ENCODE data around the gene BLVRA. TPM values are rescaled to one million over a fixed set of nuclear protein-coding genes. Genes with fewer than 3 reads are reported as not detected.

BLVRA gene
- total and polyA plus RNA-seq, 2 donors (not counting 1 experiment from before 2014, with no cell fraction given), result 5.4 to 6.9 TPM

- Mint-ChIP-seq H3K27ac (no peak overlapping the region), H3K4me3 (no peak overlapping the region), H3K4me1 (peaks cover 16% of the 10 kb centered on the region), H3K9me3 (ENCODE audit: insufficient read depth) (no peaks in the 10 kb centered on the region), H3K27me3 (no peaks in the 10 kb centered on the region)
- ChIA-PET POLR2A (no interaction called here), CTCF (no interaction called here)
- peaks cover 9 to 15% of the 10 kb centered on the region in 2 donors for H3K4me1 ChIP-seq (ENCODE audit: control insufficient read depth in 2 of 2, insufficient read depth in 2 of 2, low read length in 2 of 2)
- no peak overlapping the region for H2AFZ ChIP-seq (ENCODE audit: insufficient read depth, low read depth, low read length, poor library complexity, severe bottlenecking)
- no peak for DNase-seq
- H3K9ac ChIP-seq (ENCODE audit: low read length), result no peak overlapping the region
- H3K4me3 ChIP-seq (ENCODE audit: control extremely low read depth in 1 of 5, extremely low read depth in 1 of 5, insufficient read depth in 1 of 5, low read depth in 2 of 5, low read length in 4 of 5), result no peak overlapping the region
- H3K9me3 ChIP-seq (ENCODE audit: control extremely low read depth in 1 of 3, control insufficient read depth in 2 of 3, insufficient read depth in 1 of 3, low read length in 2 of 3), result no peaks in the 10 kb centered on the region
- no peaks in the 10 kb centered on the region for H4K20me1 ChIP-seq (ENCODE audit: control insufficient read depth, insufficient read depth, low read length, poor library complexity, severe bottlenecking)
- H3K36me3 ChIP-seq (replicated peaks in 1 of 2; ENCODE audit: control extremely low read depth in 1 of 2, control insufficient read depth in 1 of 2, extremely low read depth in 1 of 2, insufficient read depth in 2 of 2, low read length in 1 of 2), result no peaks in the 10 kb centered on the region
- WGBS (ENCODE audit: insufficient coverage), result 98% methylated on average over 5 of the region's 9 CpGs
- no peak overlapping the region for H3K4me2 ChIP-seq (replicated peaks; ENCODE audit: low read depth, low read length, poor library complexity, severe bottlenecking)
- TF ChIP-seq CTCF (IDR thresholded peaks at IDR 0.05) (no peak), EZH2 (IDR thresholded peaks at IDR 0.05; ENCODE audit: borderline replicate concordance, insufficient read depth, low read depth, low read length, poor library complexity, severe bottlenecking) (no peak)
- no peaks in the 10 kb centered on the region for H3K27me3 ChIP-seq (replicated peaks in 1 of 4; ENCODE audit: control extremely low read depth in 1 of 4, control insufficient read depth in 3 of 4, insufficient read depth in 4 of 4, low read length in 3 of 4)
- intact Hi-C loops (cut with micrococcal nuclease), result no loop called here
- H3K27ac ChIP-seq (ENCODE audit: low read length in 2 of 2), result no peak overlapping the region
- no peaks in the 10 kb centered on the region for H3K79me2 ChIP-seq (ENCODE audit: control insufficient read depth, insufficient read depth, low read length)
- no peak for ATAC-seq (ENCODE audit: low read depth)
These were observed 9.9 kb downstream of the BLVRA start for GRCh38 chr7:43768201-43768886.

- CTCF ChIA-PET, result no interaction called here
- no peaks in the 10 kb centered on the region for H4K20me1 ChIP-seq (ENCODE audit: control insufficient read depth, insufficient read depth, low read length, poor library complexity, severe bottlenecking)
- no peak overlapping the region for H3K4me3 Mint-ChIP-seq
- intact Hi-C loops (cut with micrococcal nuclease), result no loop called here
- no peaks in the 10 kb centered on the region for H3K27me3 Mint-ChIP-seq
- WGBS (ENCODE audit: insufficient coverage), result 100% methylated on average over 3 of the region's 4 CpGs
- TF ChIP-seq CTCF (IDR thresholded peaks at IDR 0.05), result no peak
- TF ChIP-seq EZH2 (IDR thresholded peaks at IDR 0.05; ENCODE audit: borderline replicate concordance, insufficient read depth, low read depth, low read length, poor library complexity, severe bottlenecking), result no peak
- no peak overlapping the region for H3K27ac ChIP-seq (ENCODE audit: low read length in 2 of 2)
- ATAC-seq (ENCODE audit: low read depth) (no peak), DNase-seq (no peak)
- no peak overlapping the region for H3K4me2 ChIP-seq (replicated peaks; ENCODE audit: low read depth, low read length, poor library complexity, severe bottlenecking)
- no peak overlapping the region for H3K4me3 ChIP-seq (ENCODE audit: control extremely low read depth in 1 of 5, extremely low read depth in 1 of 5, insufficient read depth in 1 of 5, low read depth in 2 of 5, low read length in 4 of 5)
- H3K9me3 Mint-ChIP-seq (ENCODE audit: insufficient read depth), result no peaks in the 10 kb centered on the region
- no peak overlapping the region for H3K9ac ChIP-seq (ENCODE audit: low read length)
- no peaks in the 10 kb centered on the region for H3K27me3 ChIP-seq (replicated peaks in 1 of 4; ENCODE audit: control extremely low read depth in 1 of 4, control insufficient read depth in 3 of 4, insufficient read depth in 4 of 4, low read length in 3 of 4)
- H3K9me3 ChIP-seq (ENCODE audit: control extremely low read depth in 1 of 3, control insufficient read depth in 2 of 3, insufficient read depth in 1 of 3, low read length in 2 of 3), result no peaks in the 10 kb centered on the region
- no peaks in the 10 kb centered on the region for H3K79me2 ChIP-seq (ENCODE audit: control insufficient read depth, insufficient read depth, low read length)
- POLR2A ChIA-PET, result no interaction called here
- H3K4me1 ChIP-seq (ENCODE audit: control insufficient read depth in 2 of 2, insufficient read depth in 2 of 2, low read length in 2 of 2), result peaks cover 9 to 10% of the 10 kb centered on the region in 2 donors
- no peaks in the 10 kb centered on the region for H3K36me3 ChIP-seq (replicated peaks in 1 of 2; ENCODE audit: control extremely low read depth in 1 of 2, control insufficient read depth in 1 of 2, extremely low read depth in 1 of 2, insufficient read depth in 2 of 2, low read length in 1 of 2)
- H3K4me1 Mint-ChIP-seq, result peaks cover 11% of the 10 kb centered on the region
- no peak overlapping the region for H3K27ac Mint-ChIP-seq
- H2AFZ ChIP-seq (ENCODE audit: insufficient read depth, low read depth, low read length, poor library complexity, severe bottlenecking), result no peak overlapping the region
These were observed 10.4 kb downstream of the BLVRA start for GRCh38 chr7:43768887-43769272.

Data from B cell (primary cell).